Globus pallidus (tissue), 1 donor: ENCODE results near the gene GPR148.

ENCODE experiments used
- DNase-seq: peaks from one replicate; pipeline ENCODE4 v3.0.0-alpha.2; 2015; ENCODE audit warnings: low spot score

The GPR148 gene

GRCh38 chr2:130769343-130769907, 40.6 kb downstream of the GPR148 start:
- no peak for DNase-seq

GRCh38 chr2:130776550-130776949, 47.7 kb downstream of the GPR148 start:
- no peak for DNase-seq

DNA sequence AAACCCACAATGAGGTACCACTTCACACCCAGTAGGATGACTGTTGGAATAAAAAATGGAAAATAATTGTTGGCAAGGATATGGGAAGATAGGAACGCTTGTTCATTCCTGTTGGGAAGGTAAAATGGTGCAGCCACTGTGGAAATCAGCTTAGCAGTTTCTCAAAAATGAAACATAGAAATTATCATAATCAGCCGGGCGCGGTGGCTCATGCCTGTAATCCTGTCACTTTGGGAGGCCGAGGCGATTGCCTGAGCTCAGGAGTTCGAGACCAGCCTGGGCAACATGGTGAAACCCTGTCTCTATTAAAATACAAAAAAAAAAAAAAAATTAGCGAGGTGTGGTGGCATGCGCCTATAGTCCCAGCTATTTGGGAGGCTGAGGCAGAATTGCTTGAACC, 49.9 kb downstream of the GPR148 start:
- DNase-seq: no peak
